ENCODE results near the gene SLC10A1. TPM values are rescaled to one million over a fixed set of nuclear protein-coding genes. Genes with fewer than 3 reads are reported as not detected.

Gene SLC10A1
- total and polyA plus RNA-seq, 2 experiments from 2014 or later: 0.10 TPM; not detected in 1

GRCh38 chr14:69828354-69828753 is 31.3 kb upstream of the SLC10A1 start:
- H3K27me3 Mint-ChIP-seq (ENCODE audit: insufficient read depth, low read depth, poor library complexity): no peaks in the 10 kb centered on the region
- H3K36me3 Mint-ChIP-seq (ENCODE audit: low read depth): no peaks in the 10 kb centered on the region; the same call in 2 of the 3 replicates
- H4K20me1 ChIP-seq (replicated peaks; ENCODE audit: insufficient read depth): no peaks in the 10 kb centered on the region

More at GRCh38 chr14:69828354-69828753, 31.3 kb upstream of the SLC10A1 start:
- Histone ChIP-seq H3K27me3 (ENCODE audit: insufficient read depth) (no peaks in the 10 kb centered on the region), H3K4me2 (no peak overlapping the region), H2AFZ (no peak overlapping the region), H3K9me2 (ENCODE audit: insufficient read depth) (no peaks in the 10 kb centered on the region), H3K4me3 (no peak overlapping the region), H3K36me3 (ENCODE audit: insufficient read depth) (no peaks in the 10 kb centered on the region), H3K27ac (ENCODE audit: low read depth) (no peak overlapping the region), H3K4me1 (ENCODE audit: insufficient read depth) (no peaks in the 10 kb centered on the region), H3F3A (replicated peaks; ENCODE audit: low read depth) (no peaks in the 10 kb centered on the region), H3K79me2 (replicated peaks; ENCODE audit: insufficient read depth) (no peaks in the 10 kb centered on the region)
- Mint-ChIP-seq H3K4me3 (no peak overlapping the region), H3K9me3 (peaks cover 12% of the 10 kb centered on the region), H3K27ac (no peak overlapping the region), H3K4me1 (no peaks in the 10 kb centered on the region)
- TF ChIP-seq ETS1 (IDR thresholded peaks at IDR 0.05) (no peak), ZNF462 (CRISPR knock-in tag; IDR thresholded peaks at IDR 0.05) (no peak), CREB1 (CRISPR knock-in tag; IDR thresholded peaks at IDR 0.05; ENCODE audit: low read depth) (no peak), ZNF114 (CRISPR knock-in tag; IDR thresholded peaks at IDR 0.05) (no peak), EZH2 (IDR thresholded peaks at IDR 0.05; ENCODE audit: low read depth, unreplicated experiment) (no peak), POLR2AphosphoS5 (IDR thresholded peaks at IDR 0.05; ENCODE audit: low read depth) (no peak)
- ATAC-seq: no peak
- no peak for DNase-seq (ENCODE audit: low spot score)

All from GM23338 (cell line).